ENCODE data around the gene UHRF2.

GRCh38 chr9:6417186-6417585 is 4.2 kb downstream of the UHRF2 start:
- TF ChIP-seq CTCF (conservative IDR thresholded peaks at IDR 0.05; ENCODE audit: low read length), result no peak
- no peak for TF ChIP-seq EZH2phosphoT487 (IDR thresholded peaks at IDR 0.05; ENCODE audit: borderline replicate concordance)
